SK-N-SH treated with all-trans-retinoic acid at 6 μM for 48 hours (cell line): ENCODE data around the gene POLE.

Source experiments
- ATAC-seq: fragments of 200-7000 bp; cut with Tn5 transposase; 3 replicates; pipeline ENCODE4 v1.9.1; 2020; ENCODE audit warnings: mild to moderate bottlenecking, moderate library complexity
- ARNTL ChIP-seq: fragments of 450-650 bp; formaldehyde crosslinking; IDR thresholded peaks from 2 replicates; pipeline ENCODE4 v1.5.0; 2020; ENCODE audit warnings: low read depth, mild to moderate bottlenecking, moderate library complexity, borderline replicate concordance
- BACH2 ChIP-seq: fragments of 250-450 bp; sonication (Bioruptor Pico); IDR thresholded peaks from 2 replicates; pipeline ENCODE4 v1.9.0; 2021; ENCODE audit warnings: mild to moderate bottlenecking, borderline replicate concordance
- CSDC2 ChIP-seq: fragments of 250-450 bp; sonication (Bioruptor Pico); IDR thresholded peaks from 2 replicates; pipeline ENCODE4 v1.5.0; 2020; ENCODE audit warnings: mild to moderate bottlenecking, moderate library complexity
- ESRRG ChIP-seq: fragments of 250-450 bp; sonication (Bioruptor Pico); IDR thresholded peaks from 2 replicates; pipeline ENCODE4 v1.6.1; 2021; ENCODE audit warnings: mild to moderate bottlenecking
- GLIS3 ChIP-seq: fragments of 250-450 bp; sonication (Bioruptor Pico); IDR thresholded peaks from 2 replicates; pipeline ENCODE4 v1.5.0; 2020; ENCODE audit warnings: mild to moderate bottlenecking, moderate library complexity
- ISL1 ChIP-seq: fragments of 250-450 bp; sonication (Bioruptor Pico); IDR thresholded peaks from 2 replicates; pipeline ENCODE4 v2.1.2; 2022; ENCODE audit warnings: mild to moderate bottlenecking, moderate library complexity
- PPARA ChIP-seq: fragments of 250-450 bp; sonication (Bioruptor Pico); IDR thresholded peaks from 2 replicates; pipeline ENCODE4 v1.5.0; 2020; ENCODE audit warnings: mild to moderate bottlenecking, borderline replicate concordance
- SNAI2 ChIP-seq: fragments of 250-450 bp; sonication (Bioruptor Pico); IDR thresholded peaks from 2 replicates; pipeline ENCODE4 v1.5.0; 2020; ENCODE audit warnings: mild to moderate bottlenecking, moderate library complexity
- TOX ChIP-seq: fragments of 250-450 bp; sonication (Bioruptor Pico); IDR thresholded peaks from 2 replicates; pipeline ENCODE4 v1.8.0; 2021; ENCODE audit warnings: mild to moderate bottlenecking, moderate library complexity, borderline replicate concordance
- ZC3H10 ChIP-seq: fragments of 250-450 bp; sonication (Bioruptor Pico); IDR thresholded peaks from 2 replicates; pipeline ENCODE4 v1.5.1; 2021; ENCODE audit warnings: mild to moderate bottlenecking, moderate library complexity
- ZFP3 ChIP-seq: fragments of 250-450 bp; sonication (Bioruptor Pico); IDR thresholded peaks from 2 replicates; pipeline ENCODE4 v1.5.0; 2020; ENCODE audit warnings: mild to moderate bottlenecking, moderate library complexity
- ZFP30 ChIP-seq: fragments of 450-650 bp; formaldehyde crosslinking; IDR thresholded peaks from 2 replicates; pipeline ENCODE4 v1.5.0; 2022; ENCODE audit warnings: mild to moderate bottlenecking, moderate library complexity
- ZNF565 ChIP-seq: fragments of 450-650 bp; formaldehyde crosslinking; conservative IDR thresholded peaks from 2 replicates; pipeline ENCODE4 v1.5.0; 2020; ENCODE audit warnings: low read depth, mild to moderate bottlenecking, moderate library complexity
- ZNF70 ChIP-seq: fragments of 450-650 bp; formaldehyde crosslinking; IDR thresholded peaks from 2 replicates; pipeline ENCODE4 v1.5.0; 2020; ENCODE audit warnings: mild to moderate bottlenecking, moderate library complexity
- ZNF8 ChIP-seq: fragments of 450-650 bp; formaldehyde crosslinking; IDR thresholded peaks from 2 replicates; pipeline ENCODE4 v1.5.0; 2020; ENCODE audit warnings: mild to moderate bottlenecking, moderate library complexity
- TF ChIP-seq, protein P1 (sequence below): fragments of 250-450 bp; sonication (Bioruptor Pico); IDR thresholded peaks from 2 replicates; pipeline ENCODE4 v1.8.0; 2021; ENCODE audit warnings: low read depth, mild to moderate bottlenecking, moderate library complexity, borderline replicate concordance
- TF ChIP-seq, protein P2 (sequence below): fragments of 250-450 bp; sonication (Bioruptor Pico); IDR thresholded peaks from 2 replicates; pipeline ENCODE4 v1.5.1; 2021; ENCODE audit warnings: mild to moderate bottlenecking, moderate library complexity
- TF ChIP-seq, protein P3 (sequence below): fragments of 250-450 bp; sonication (Bioruptor Pico); IDR thresholded peaks from 2 replicates; pipeline ENCODE4 v1.8.0; 2020; ENCODE audit warnings: mild to moderate bottlenecking, moderate library complexity, borderline replicate concordance
- TF ChIP-seq, protein P4 (sequence below): fragments of 250-450 bp; sonication (Bioruptor Pico); IDR thresholded peaks from 2 replicates; pipeline ENCODE4 v1.5.0; 2020; ENCODE audit warnings: mild to moderate bottlenecking, moderate library complexity
- TF ChIP-seq, protein P5 (sequence below): fragments of 250-450 bp; sonication (Bioruptor Pico); IDR thresholded peaks from 2 replicates; pipeline ENCODE4 v1.5.1; 2020; ENCODE audit warnings: low read depth, mild to moderate bottlenecking, moderate library complexity

Gene POLE

DNA sequence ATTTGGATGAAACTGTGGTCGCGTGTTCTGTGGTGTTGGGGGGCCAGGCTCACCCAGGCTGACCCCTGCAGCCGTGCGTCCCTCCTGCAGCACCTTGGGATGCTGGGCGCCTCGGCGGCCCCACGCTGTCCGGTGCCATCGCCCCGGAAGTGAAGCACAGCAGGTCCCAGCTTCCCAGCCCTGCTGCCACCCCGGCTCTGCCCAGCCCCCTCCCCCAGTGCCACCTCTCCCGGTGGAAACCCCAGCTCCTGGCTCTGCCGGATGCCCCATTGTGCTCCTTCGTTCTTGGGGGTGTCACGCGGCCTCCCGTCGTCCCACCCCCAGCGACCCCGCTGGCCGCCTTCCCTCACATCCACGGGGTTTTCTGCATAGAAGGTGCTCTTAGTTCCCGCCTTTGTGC is 102.0 kb downstream of the POLE start:
- no peak for ATAC-seq
- TF ChIP-seq PPARA (no peak), CSDC2 (CRISPR knock-in tag) (no peak), BACH2 (CRISPR knock-in tag) (no peak), GLIS3 (CRISPR knock-in tag) (no peak), ARNTL (CRISPR knock-in tag) (no peak), ISL1 (no peak), ZNF70 (CRISPR knock-in tag) (no peak)
- TF ChIP-seq, protein P1, sequence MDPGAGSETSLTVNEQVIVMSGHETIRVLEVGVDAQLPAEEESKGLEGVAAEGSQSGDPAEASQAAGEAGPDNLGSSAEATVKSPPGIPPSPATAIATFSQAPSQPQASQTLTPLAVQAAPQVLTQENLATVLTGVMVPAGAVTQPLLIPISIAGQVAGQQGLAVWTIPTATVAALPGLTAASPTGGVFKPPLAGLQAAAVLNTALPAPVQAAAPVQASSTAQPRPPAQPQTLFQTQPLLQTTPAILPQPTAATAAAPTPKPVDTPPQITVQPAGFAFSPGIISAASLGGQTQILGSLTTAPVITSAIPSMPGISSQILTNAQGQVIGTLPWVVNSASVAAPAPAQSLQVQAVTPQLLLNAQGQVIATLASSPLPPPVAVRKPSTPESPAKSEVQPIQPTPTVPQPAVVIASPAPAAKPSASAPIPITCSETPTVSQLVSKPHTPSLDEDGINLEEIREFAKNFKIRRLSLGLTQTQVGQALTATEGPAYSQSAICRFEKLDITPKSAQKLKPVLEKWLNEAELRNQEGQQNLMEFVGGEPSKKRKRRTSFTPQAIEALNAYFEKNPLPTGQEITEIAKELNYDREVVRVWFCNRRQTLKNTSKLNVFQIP, result no peak
- TF ChIP-seq, protein P2, sequence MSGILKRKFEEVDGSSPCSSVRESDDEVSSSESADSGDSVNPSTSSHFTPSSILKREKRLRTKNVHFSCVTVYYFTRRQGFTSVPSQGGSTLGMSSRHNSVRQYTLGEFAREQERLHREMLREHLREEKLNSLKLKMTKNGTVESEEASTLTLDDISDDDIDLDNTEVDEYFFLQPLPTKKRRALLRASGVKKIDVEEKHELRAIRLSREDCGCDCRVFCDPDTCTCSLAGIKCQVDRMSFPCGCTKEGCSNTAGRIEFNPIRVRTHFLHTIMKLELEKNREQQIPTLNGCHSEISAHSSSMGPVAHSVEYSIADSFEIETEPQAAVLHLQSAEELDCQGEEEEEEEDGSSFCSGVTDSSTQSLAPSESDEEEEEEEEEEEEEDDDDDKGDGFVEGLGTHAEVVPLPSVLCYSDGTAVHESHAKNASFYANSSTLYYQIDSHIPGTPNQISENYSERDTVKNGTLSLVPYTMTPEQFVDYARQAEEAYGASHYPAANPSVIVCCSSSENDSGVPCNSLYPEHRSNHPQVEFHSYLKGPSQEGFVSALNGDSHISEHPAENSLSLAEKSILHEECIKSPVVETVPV (CRISPR knock-in tag), result no peak

DNA sequence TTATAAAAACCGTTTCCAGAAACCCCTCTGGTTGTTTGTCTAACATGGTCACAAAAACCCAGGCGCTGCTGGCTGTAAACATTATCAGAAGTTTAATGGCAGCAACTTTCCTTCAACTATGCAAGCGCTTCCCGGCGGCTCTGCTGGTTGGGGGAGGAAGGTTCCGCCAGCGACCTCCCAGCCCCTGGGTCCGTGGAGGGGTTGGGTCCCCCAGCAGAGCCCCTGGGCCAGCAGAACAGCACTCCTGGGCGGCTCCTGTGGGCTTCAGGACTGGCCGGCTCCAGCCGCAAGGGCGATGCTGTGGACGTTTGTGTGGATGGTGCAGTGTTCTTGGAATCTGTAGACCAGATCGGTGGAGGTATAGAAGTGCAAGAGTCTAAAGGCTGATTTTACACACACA is 102.7 kb downstream of the POLE start:
- ATAC-seq, result no peak
- TF ChIP-seq ISL1 (no peak), BACH2 (CRISPR knock-in tag) (no peak), ZFP3 (no peak), ESRRG (CRISPR knock-in tag) (no peak), TOX (CRISPR knock-in tag) (no peak), ZNF70 (CRISPR knock-in tag) (no peak), ZNF8 (CRISPR knock-in tag) (no peak), ZNF565 (CRISPR knock-in tag) (no peak), ARNTL (CRISPR knock-in tag) (no peak), CSDC2 (CRISPR knock-in tag) (no peak), SNAI2 (no peak), ZFP30 (CRISPR knock-in tag) (no peak), PPARA (no peak)
- TF ChIP-seq, protein P2 (CRISPR knock-in tag), result no peak
- TF ChIP-seq, protein P3, sequence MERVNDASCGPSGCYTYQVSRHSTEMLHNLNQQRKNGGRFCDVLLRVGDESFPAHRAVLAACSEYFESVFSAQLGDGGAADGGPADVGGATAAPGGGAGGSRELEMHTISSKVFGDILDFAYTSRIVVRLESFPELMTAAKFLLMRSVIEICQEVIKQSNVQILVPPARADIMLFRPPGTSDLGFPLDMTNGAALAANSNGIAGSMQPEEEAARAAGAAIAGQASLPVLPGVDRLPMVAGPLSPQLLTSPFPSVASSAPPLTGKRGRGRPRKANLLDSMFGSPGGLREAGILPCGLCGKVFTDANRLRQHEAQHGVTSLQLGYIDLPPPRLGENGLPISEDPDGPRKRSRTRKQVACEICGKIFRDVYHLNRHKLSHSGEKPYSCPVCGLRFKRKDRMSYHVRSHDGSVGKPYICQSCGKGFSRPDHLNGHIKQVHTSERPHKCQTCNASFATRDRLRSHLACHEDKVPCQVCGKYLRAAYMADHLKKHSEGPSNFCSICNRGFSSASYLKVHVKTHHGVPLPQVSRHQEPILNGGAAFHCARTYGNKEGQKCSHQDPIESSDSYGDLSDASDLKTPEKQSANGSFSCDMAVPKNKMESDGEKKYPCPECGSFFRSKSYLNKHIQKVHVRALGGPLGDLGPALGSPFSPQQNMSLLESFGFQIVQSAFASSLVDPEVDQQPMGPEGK (CRISPR knock-in tag), result no peak
- TF ChIP-seq, protein P1, result no peak

DNA sequence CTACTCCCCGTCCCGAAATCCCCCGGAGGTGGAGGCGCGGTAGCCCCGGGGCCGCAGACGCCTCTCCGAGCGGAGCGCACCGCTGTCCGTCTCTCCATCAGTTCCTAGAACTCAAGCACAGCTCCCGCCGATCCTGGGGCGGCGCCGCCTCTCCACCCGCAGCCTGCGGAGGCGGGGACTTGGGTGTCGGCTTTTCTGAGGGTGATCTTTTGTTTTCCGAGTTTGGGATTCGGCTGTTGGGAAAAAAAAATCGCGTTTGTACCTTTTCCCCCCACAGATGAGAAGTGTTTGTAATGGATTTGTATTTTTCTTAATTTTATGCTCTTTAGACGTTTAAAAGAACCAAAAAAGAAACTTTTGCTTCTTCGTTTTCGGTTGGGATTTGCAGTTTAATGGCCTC is 103.4 kb downstream of the POLE start:
- no peak for ATAC-seq
- TF ChIP-seq ISL1 (no peak), ZC3H10 (no peak)

DNA sequence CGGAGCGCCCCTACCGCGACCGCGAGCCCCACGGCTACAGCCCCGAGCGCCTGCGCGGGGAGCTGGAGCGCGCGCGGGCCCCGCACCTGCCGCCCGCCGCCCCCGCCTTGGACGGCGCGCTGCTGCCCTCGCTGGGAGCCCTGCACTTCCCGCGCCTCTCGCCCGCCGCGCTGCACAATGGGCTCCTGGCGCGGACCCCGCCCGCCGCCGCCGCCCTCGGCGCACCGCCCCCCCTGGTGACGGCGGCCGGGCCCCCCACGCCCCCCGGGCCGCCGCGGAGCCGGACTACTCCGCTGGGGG is 103.8 kb downstream of the POLE start:
- no peak for ATAC-seq
- TF ChIP-seq, protein P4, sequence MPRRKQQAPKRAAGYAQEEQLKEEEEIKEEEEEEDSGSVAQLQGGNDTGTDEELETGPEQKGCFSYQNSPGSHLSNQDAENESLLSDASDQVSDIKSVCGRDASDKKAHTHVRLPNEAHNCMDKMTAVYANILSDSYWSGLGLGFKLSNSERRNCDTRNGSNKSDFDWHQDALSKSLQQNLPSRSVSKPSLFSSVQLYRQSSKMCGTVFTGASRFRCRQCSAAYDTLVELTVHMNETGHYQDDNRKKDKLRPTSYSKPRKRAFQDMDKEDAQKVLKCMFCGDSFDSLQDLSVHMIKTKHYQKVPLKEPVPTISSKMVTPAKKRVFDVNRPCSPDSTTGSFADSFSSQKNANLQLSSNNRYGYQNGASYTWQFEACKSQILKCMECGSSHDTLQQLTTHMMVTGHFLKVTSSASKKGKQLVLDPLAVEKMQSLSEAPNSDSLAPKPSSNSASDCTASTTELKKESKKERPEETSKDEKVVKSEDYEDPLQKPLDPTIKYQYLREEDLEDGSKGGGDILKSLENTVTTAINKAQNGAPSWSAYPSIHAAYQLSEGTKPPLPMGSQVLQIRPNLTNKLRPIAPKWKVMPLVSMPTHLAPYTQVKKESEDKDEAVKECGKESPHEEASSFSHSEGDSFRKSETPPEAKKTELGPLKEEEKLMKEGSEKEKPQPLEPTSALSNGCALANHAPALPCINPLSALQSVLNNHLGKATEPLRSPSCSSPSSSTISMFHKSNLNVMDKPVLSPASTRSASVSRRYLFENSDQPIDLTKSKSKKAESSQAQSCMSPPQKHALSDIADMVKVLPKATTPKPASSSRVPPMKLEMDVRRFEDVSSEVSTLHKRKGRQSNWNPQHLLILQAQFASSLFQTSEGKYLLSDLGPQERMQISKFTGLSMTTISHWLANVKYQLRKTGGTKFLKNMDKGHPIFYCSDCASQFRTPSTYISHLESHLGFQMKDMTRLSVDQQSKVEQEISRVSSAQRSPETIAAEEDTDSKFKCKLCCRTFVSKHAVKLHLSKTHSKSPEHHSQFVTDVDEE (CRISPR knock-in tag), result no peak
- TF ChIP-seq, protein P5, sequence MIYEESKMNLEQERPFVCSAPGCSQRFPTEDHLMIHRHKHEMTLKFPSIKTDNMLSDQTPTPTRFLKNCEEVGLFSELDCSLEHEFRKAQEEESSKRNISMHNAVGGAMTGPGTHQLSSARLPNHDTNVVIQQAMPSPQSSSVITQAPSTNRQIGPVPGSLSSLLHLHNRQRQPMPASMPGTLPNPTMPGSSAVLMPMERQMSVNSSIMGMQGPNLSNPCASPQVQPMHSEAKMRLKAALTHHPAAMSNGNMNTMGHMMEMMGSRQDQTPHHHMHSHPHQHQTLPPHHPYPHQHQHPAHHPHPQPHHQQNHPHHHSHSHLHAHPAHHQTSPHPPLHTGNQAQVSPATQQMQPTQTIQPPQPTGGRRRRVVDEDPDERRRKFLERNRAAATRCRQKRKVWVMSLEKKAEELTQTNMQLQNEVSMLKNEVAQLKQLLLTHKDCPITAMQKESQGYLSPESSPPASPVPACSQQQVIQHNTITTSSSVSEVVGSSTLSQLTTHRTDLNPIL (CRISPR knock-in tag), result no peak
- no peak for TF ChIP-seq ESRRG (CRISPR knock-in tag)
- TF ChIP-seq, protein P2 (CRISPR knock-in tag), result no peak
- TF ChIP-seq ZNF565 (CRISPR knock-in tag), result no peak
- TF ChIP-seq GLIS3 (CRISPR knock-in tag), result no peak
- no peak for TF ChIP-seq ZFP3
- no peak for TF ChIP-seq SNAI2
- no peak for TF ChIP-seq ISL1
- TF ChIP-seq ZNF70 (CRISPR knock-in tag), result no peak
- no peak for TF ChIP-seq TOX (CRISPR knock-in tag)
- no peak for TF ChIP-seq ZFP30 (CRISPR knock-in tag)
- TF ChIP-seq ARNTL (CRISPR knock-in tag), result no peak
- TF ChIP-seq ZC3H10, result no peak
